CD4-positive, alpha-beta T cell treated with Interleukin-2 at 100 ng/mL for 4 hours (primary cell): ENCODE results near the gene NMNAT2.
"Not testable (repeated sequence)": the region's sequence is repeated elsewhere in the genome, so short reads cannot be mapped to it uniquely, and the experiment has no call there.

Experiments used
- DNase-seq: peaks from one replicate; pipeline ENCODE4 v3.0.0-alpha.2; 2020; ENCODE audit warnings: low spot score

Gene NMNAT2

DNA sequence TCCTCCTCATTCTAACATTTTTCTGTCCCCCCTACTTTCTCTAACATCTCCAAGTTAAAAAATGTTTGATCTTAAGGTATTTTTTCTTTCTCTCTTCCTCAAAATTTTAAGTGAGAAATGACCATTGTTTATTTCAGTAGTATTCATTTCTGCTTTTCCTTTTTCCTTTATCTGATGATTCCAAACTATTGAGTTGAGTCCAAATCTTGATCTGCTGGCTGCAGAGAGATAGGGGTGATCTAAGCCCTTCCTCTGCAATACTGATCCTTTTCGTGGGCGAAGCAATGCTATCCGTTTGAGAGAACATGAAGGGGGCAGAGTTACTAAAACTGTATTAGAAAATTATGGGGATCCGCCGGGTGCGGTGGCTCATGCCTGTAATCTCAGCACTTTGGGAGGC is 516 bp upstream of the NMNAT2 start:
- DNase-seq, result no peak

DNA sequence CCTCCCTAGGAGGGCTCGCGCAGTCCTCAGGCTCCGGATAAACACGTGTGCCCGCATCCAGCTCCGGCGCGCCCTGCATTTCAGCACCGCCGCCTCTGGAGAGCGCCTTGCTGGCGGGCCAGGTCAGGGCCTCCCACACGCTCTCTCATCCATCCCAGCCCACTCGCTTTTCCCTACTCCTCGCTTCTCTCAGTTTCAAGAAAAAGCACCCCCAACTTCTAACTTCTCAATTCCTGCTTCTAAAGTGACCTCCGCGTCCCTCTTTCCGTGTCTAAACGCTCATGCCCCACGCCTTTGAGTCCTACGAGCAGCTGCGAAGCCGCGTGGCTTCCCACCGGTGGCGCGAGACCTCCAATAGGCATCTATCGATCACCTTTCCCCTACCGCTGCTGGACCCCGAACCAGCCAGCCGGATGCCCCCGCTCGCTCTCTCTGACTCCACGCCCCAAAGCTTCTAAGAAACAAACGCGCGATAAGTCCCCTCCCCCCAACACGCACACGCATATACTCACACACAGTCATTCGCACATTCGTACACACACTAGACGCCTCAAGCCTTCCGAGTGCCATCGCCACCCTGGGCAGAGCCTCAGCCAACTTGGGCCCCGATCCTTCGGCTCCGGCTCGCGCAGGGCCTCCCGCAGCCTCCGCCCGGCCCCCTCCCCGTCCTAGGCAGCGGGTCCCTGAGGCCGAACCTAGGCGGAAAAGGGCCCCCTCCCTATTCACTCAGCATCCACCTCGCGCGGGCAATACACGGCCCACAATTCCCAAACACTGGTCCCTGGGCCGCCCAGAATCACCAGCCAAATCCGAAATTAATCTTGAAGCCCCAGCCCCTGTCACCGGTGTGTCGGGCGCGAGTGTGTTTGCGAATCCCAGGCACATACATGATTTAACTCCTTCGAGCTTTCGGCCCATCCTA is 1.1 kb downstream of the NMNAT2 start:
- DNase-seq, result no peak

DNA sequence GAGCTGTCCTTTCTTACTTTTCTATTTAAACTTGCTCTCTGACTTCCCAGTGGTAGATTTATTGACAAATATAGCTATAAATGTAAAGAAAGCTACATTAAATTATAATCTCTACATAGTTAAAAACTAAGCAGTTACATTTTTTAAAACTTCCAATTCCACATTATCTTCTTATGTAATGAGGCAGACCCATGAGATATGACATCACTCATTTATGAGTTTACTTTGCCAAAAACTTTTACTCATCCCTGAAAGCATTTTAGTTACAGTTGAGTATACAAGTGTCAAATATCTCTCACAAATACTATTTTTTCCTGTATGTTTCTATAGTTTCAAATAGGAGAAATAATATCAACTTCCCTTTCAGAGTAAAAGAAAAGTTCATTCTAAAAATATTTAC is 3.8 kb downstream of the NMNAT2 start:
- DNase-seq, result no peak

DNA sequence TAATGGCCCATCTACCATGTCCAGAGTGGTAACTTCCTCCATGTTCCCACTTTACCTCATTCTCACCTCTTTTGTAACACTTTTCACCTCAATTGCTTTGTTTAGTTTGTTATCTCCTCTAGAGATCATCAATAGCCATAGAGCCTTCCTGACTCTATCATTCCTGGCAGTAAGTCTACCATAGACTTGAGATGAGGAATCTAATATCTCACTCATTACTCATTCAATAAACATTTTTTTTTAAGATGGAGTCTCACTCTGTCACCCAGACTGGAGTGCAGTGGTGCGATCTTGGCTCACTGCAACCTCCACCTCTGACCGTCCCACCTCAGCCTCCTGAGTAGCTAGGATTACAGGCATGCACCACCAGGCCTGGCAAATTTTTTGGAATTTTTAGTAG is 7.1 kb downstream of the NMNAT2 start:
- no peak for DNase-seq

DNA sequence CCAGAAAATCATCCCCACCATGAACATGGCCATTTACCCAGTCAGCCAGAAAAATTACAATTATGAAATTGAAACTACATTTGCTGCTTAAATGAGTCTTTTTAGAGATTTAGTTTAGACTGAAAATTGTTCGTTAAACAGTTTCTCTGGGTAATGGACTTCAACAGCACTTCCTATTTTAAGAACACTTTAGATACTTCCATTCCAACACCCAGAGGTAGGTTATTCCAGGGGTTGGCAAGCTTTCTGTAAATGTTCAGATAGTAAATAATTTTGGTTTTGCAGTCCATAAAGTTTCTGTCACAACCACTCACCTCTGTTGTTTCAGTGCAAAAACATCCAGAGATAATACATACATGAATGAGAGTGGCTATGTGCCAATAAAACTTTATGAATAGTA is 10.2 kb downstream of the NMNAT2 start:
- no peak for DNase-seq

DNA sequence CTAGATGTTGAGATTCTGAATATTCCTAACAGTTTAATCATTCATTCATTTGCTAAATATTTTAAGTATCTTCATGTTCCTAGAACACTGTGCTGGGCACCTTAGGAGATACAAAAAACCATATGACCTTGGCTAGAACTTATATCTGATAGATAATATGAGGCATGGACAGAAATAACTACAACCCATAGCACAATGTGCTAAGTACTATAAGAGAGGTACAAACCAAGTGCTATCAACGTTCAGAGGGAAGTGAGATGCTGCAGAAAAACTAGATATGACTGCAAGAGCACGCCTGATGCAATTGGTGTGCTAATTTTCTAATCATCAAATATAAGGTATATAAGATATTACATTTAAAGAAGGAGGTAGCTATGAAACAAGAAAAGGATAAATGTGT is 10.7 kb downstream of the NMNAT2 start:
- no peak for DNase-seq

DNA sequence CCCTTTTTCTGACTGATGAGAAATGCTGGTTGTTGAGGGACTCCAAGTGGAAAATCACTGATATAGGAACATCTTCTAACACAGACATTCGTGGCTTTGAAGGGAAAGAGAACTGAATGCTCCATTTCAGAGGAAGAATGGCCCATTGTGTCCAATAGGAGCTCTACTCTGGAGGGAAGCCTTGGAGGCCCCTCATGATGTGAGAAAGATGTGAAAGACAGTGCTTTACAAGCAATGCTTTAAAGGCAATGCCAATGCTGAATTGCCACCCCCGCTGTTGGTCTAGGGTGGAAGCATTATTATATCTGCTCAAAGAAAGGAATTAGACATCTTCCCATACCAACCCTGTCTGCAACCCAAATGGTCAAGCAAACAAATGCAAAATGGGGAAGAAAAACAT is 13.7 kb downstream of the NMNAT2 start:
- DNase-seq, result no peak

DNA sequence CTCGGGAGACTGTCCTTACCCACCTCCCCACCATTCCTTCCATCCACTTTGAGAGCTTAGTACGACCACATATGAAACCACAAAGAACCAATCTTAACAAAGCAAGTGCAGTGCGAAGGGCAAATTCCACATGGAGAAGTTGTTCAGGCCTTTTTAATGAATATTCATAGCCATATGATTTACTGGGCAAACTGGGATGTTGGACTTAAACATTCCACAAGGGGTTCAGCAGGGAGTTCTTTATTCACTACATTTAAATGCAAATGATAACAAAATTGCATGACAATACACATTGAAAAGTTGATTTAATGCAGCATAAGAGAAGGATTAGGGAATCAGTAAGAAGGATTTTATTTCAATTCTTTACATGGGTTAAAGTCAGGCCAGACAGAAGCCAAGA is 14.7 kb downstream of the NMNAT2 start:
- DNase-seq, result no peak

DNA sequence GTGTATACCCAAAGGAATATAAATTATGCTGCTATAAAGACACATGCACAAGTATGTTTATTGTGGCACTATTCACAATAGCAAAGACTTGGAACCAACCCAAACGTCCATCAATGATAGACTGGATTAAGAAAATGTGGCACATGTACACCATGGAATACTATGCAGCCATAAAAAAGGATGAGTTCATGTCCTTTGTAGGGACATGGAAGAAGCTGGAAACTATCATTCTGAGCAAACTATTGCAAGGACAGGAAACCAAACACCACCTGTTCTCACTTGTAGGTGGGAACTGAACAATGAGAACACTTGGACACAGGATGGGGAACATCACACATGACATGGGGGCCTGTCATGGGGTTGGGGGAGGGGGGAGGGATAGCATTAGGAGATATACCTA is 16.6 kb downstream of the NMNAT2 start:
- DNase-seq, result not testable (repeated sequence)

DNA sequence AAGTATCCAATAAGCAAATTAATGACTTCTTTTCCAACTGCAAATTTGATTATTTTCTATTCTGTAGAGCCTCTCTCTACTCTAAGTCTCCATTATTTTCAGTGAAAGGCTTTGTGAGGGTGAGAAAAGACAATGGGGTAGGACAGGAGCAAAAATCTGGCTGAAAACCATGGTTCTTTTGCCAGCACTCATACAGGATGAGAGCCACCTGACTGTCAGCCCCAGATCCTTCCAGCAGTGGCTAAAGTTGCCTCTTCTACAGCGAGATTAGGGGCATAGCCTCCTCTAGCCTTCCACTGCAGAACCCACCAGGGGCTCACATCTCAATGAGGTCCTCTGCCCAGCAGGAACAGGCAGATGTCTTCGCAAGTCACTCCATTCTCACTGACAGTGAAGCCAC is 23.7 kb downstream of the NMNAT2 start:
- no peak for DNase-seq

DNA sequence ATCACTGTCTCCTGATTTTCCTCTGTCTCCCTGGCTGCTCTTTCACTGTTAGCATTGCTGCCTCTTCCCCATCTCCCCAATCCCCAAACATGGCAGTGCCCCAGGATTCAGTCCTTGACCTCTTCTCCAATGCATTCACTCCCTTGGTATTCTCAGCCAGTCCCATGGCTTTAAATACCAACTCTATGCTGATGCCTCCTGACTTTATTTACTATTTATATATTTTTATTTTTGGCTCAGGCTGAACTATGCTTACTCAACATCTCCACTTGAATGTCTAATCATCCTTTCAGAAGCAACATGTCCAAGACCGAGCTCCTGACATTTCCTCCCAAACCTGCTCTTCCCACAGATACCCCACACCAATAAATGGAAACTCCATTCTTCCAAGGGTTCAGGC is 26.3 kb downstream of the NMNAT2 start:
- DNase-seq, result no peak

DNA sequence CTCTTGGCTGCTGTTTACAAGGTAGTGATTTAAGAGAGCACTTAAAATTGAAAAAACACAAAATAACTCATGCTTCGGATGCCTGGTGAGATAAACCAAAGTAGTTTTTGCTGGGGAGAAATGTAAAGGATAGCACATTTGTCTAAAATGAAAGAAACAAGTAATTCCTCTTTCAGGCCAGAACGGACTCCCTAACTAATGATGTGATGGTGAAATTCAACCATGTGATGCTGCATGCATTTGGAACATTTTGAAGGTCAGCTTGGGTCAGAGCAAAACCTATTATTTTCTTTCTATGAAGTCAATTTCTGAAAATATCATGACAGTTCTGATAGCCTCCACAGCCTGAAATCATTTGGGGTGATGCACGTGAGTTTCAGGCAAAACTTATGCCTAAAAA is 27.6 kb downstream of the NMNAT2 start:
- no peak for DNase-seq

DNA sequence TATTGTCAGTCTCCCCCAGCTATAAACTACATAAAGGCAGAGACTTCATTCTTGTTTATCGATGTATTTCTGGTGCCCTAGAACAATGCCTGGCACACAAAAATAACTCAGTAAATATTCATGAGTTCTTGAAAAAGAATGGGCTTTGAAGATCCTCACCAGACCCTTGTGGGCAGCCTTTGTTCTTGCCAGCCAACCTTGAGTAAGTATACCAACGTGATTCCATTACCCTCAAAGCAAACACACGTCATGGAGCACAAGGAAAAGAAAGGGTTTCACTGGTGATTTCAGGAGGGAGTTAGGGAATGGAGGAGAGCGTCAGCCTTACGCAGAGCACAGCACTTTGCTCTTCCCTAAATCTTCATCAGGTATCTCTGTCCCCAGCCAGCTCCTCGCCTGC is 29.4 kb downstream of the NMNAT2 start:
- no peak for DNase-seq

DNA sequence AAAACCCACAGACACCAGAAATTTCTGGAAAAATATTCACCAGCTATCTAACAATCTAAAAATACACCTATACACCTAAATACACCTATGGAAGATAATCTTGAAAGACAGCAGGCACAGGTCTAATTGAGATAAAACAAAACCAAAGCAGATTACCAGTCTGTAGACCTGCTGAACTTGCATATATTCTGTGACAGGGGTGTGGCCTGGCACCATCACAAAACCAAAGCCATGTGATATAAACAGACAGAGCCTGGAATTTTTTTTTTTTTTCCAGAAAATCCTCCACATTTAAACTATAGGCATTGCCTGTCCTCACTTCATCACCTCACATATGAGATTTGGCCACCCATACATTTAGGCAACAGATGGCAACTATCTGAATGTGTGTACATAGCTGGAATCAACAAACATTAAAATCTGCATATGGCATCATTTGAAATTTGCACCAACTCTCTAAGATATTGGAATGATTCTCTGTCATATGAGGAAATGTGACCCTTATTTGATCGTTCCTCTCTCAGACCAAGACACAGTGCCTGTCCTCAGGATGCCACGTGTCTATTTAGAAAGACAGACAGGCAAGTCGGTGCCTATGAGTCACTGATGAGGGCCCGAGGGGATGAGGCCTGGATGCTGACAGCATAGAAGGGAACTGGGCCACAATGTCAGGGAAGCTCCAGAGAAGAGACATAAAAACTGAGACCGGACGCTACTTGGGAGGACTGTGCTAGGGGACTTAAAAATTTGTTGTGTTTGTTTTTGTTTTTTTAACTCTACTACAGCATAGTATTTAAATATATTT is 32.6 kb downstream of the NMNAT2 start:
- no peak for DNase-seq

DNA sequence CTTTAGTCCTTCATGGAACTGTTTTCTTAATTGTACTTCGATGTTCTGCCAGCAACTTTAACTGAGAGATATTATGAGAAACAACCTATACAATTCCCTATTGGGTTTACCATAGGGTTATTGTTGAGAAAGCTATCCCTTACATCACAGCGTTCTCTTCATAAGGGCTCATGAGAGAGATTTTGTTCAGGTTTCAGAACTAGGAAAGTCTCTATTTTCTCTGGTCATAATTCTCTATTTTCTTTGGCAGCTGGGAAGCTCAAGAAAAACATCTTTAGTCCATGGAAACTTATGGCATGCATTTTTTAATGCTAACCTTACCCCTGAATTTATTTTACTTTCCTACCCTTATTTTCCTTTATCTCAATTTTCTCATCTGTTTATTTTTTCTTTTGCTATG is 38.2 kb downstream of the NMNAT2 start:
- DNase-seq, result no peak

DNA sequence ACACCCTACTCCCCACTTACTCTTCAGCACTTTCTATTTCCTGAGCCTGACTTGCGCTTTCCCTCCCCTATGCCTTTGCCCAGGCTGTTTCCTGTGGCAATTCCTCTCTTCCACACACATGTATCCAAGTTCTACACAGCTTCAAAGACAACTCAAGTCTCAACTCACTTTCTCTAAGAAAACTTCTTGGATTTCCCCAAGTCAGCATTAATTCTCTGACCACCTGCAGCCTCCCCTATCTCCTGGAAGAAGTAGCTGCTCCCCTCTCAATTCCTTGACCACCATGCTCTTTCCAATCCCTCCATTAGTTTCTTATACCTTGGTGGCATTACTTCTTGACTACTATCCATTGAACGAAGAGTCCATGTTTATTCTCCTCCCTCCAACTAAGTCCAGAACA is 42.8 kb downstream of the NMNAT2 start:
- DNase-seq, result no peak

DNA sequence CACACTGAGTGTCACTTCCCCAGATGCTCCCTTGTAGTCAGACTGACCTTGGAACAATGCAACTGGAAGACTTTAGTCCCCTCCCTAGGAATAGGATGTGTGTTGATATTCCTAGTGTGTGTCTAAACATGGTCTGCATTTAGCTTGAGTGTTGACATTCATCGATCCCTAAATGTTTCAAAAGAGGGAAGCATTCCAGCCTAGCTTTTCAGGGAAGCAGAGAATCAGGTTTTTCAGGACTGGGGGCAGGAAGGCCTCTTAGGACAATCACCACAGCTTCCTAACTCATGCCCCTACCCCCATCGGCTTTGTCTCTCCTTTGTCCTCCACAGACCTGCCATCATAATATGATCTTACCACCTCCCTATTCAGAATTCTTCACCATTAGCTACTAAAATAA is 43.4 kb downstream of the NMNAT2 start:
- DNase-seq, result no peak

DNA sequence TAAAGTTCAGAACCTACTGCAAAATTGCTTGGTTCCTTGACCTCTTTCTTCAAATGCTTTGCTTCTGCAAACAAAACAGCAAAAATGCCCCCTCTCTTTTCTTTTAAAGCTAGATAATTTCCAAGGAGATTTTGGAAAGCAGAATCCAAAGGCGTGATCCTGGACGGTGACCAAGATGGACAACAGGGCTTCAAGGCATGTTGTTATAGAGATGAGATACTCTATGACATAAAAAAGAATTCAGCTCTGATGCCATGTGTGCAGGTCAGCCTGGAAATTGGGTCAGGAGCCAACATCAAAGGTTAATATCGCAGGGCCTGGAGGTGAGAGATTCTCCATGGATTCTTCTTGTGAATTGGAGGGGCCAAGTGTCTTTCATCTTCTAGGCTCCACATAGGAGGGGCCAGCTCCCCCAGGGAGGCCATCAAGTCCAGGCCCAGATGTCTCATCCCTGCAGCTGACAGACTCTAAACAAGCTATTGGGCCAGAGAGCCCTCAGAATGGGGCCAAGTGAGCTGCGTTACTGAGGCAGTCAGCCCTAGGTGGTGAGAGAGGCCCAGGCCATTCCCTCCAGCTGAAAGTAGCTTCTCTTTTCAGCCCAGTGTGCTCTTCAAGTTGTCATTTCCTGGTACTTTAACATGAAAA is 45.5 kb downstream of the NMNAT2 start:
- no peak for DNase-seq

DNA sequence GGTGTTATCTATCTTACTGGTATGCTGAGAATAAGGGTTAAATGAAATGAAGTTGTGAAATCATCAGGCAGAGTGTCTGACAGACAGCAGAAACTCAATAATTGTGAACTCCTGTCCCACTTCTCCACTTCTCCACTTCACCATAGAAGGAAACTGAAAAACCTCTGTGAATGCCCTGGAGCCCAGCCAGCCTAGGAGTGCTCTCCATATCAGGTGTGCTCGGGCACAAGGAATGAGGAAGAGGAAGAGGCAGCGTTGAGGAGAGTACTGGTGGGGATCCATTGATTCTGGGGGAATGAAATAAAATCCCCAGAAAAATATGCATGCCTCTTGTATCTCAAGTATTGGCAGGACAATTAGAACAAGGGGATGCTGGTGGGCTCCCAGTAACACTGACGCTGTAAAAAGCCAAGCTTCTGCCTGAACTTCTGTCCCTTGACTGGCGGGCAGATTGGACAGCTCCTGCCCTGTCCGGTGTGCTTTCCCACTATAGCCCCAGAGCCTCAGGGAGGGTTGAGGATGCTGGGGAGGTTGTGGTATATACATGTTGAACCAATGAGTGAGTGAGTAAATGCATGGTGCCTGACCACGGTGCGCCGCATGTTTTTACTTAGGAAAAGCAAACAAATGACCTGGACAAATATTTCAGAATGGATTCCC is 47.7 kb downstream of the NMNAT2 start:
- DNase-seq, result no peak

DNA sequence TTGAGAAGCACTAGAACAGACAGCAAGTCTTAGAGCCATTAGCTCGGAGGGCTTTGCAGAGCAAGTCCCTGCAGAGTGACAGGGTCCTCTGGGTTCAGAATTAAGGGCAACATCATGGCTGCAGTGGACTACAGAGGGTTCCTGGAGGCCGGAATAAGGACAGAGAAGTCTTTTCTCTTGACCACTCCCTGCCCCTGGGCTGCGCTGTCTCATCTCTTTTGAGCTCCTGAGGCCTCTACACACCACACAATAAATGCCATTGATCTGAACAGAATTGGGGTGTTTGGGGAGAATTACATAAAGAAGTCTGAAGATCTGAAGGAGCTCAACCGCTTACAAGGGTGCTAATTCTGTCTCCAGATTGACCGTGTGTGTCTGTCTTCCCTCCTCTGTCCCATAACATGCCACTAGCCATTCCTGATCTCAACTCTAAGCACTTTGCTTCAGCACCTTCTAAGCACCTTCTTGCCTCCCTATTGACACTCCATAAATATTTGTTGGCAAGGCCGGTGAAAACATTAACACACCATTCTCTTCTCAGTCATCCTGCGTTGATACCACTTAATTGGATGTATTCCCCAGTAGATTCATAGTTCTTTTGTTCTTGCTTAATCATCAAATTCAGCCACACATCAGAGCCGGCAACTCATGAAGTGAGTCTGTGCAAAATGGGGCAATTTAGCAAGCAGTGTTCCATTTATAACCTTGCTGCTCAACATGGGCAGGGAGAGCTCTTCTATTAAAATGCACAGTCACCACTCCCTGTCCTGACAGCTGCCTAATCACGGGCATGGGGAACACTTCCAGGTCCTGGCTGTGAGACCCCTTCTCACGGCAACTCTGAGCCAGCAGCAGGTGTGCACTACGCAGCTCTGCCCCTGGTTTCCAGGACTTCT is 49.7 kb downstream of the NMNAT2 start:
- no peak for DNase-seq

DNA sequence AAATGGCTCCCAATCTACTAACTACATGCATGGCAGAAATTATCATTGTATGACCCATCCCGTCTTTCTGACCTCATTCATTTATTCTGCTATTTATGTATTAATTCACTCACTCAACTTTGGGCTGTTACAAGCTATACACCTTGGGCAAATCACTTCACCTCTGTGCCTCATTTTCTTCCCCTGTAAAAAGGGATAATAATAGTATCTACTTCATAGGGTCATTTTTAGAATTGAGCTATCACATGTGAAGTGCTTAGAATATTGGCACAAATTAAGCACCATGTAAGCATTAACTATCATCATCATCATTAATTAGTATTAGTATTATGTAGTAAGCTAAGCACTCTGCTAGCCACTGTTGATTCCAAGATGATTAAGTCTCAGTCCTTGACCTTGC is 52.1 kb downstream of the NMNAT2 start:
- no peak for DNase-seq
